ENCODE data around the gene HSD11B2.
A peak's percentile ranks its signal among the peaks of the same experiment; 100 is the strongest.

HSD11B2 gene

DNA sequence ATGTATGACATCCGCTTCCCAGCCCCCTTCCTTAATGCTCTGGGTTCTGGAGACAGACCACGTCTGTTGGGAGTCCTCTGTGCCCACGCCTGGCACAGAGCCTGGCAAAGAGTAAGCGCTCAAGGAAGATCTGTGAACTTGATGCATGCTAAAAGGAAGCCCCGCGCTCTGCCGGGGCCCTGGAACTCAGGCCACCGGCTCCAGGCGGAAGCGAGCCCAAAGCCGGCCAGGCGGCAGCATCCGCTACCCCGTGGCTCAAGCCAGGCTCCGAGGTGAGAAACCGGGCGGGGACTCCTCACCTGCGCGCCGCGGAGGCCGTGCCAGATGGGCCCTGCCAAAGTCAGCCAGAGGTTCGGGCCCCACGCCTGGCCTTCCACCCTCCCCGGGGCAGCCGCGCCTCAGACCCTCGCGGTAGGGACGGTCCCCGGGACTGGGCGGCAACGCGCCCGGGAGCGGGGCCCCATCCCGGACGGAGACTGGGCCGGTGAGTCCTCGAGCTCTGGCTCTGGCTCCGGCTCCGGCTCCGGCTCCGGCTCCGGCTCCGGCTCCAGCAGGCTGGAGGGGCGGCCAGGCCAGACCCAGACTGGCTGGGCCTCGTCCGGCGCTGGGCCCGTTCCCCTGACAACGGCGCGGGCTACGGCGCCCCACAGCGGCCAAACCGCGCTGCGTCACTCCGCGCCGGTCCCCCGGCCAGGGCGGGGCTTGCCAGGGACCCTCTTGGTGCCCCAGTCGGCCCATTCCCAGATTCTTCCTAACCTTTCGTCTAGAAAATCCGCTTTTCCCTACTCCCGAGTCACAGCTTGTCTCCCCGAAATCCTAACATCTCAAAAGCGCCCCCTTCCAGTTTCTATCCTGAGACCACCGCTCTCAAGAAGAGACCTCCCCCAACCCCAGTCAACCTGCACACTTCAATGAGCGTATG is 14.8 kb upstream of the HSD11B2 start, which contains the start of gene ZDHHC1:
Gene ZDHHC1 (minus strand): TSS at position 606 of the 922 bp plus-strand sequence. CDS start 8,702 bp downstream, outside the sequence.
- peak; percentile 81 for DNase-seq

DNA sequence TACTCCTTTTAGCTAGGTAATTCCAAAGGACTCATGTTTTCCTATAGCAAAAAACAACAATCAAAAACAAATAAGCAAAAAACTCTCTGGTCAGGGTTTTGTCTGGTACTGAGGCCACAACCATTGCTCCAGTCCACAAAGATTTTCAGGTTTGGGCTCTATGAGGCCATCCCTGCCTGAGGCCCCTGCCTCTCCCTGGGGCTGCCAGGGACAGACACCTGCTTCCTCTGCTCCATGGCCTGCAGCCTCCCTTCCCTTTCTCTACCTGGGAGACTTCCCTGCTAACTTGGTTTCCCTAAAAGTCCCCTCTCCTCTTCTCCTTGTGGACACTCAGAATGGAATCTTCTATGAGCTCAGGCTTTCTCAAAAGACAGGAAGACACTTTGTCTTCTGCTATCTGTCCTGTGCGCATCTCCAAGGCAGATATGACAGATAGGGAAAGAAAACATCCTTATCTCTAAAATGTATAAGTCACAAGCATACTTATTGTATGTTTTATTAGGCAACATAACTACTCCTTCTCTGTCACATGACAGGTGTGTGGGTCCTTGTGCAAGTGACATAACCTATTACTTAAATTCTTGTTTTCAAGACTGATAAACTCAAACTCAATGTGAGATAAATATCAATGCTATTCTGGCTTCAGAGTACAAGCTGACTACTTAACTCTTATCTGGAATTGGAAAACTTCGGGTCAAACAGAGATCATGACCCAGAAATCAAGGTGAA is 13.4 kb upstream of the HSD11B2 start:
- no peak for DNase-seq

DNA sequence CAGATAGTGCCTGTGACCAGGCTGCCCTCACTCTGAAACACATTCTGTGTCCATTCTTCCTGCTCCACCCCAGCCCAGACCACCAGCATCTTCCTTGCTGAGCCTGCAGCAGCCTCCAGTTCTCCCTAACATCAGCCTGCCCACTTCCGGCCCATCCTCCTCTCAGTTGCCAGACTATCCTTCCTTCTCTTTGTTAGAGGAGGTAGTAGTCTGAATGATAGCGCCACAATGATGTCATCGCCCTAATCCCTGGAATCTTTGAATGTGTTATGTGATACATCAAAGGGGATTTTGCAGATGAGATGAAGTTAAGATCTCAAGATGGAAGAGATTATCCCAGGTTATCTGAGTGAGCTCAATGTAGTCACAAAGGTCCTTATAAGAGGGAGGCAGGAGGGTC is 11.4 kb upstream of the HSD11B2 start:
- DNase-seq, result no peak

DNA sequence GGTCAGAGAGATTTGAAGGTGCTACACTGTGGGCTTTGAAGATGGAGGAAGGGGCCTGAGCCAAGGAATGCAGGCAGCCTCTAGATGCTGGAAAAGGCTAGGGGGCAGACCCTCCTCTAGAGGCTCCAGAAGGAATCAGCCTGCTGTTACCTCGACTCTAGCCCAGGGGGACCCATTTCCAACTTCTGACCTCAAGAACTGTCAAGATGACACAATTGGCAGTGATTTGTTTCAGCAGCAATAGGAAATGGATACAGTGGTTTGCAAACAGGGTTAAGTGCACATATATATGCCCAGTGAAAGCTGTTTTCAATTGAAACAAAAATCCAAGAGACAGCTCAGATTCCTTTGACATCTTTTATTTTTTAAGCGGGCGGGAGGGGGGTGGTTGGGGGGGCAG is 11.0 kb upstream of the HSD11B2 start:
- DNase-seq, result no peak

DNA sequence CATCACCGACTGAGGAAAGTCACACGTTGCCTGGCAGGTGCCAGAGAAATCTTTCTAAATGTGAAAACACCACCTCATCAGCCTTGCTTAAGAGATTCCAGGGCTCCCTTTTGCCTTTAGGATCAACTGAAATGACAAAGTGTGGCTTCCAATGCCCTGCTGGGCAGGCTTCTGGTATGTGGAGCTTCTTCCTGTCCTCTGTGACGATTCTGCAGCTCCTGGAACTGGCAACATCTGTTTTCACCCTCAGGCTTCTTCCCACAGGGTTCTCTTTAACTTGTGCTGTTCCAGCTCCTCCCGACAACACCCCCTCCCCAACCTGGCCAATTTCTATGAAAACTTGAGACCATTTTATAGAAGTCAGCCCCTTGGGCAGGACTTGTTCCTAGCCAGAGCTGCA is 9.9 kb upstream of the HSD11B2 start:
- no peak for DNase-seq

DNA sequence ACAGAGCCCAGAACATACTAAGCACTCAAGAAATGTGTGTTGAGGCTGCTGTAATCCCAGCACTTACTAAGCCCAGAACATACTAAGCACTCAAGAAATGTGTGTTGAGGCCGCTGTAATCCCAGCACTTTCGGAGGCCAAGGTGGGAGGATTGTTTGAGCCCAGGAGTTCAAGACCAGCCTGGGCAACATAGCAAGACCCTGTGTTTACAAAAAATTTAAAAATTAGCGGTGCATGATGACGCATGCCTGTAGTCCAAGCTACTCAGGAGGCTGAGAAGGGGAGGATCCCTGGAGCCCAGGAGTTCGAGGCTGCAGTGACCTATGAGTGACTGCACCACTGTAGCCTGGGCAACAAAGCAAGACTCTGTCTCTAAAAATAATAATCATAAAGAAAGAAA is 7.9 kb upstream of the HSD11B2 start:
- DNase-seq, result no peak

DNA sequence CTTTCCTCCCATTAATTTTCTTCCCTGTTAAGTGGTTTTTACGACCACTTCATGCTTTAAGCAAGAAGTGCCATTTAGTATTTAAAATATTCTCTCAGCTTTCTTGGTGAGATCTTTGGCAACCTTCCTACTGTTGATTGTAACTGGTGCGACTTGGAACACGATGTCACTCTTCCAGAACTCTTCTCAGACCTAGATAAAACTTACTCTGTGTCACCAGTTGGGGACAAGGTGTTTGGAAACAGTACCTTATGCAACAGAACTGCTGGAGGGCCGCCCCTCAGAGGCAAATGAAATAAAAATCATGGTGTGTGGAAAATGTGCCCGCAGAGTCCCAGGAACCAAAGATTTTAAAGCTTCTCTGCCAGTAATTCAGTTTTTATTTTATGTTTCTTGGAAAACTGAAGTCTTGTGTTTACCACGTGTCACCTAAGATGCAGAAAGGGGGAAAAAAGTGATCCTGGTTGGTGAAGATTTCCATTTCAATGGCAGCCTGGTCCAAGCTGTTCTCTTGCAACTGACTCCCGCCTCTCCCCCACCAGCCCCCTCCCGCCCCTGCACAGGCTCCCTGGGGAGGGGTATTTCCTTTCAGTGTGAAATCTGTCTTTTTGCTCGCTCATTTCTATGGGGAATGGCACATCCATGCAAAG is 7.2 kb upstream of the HSD11B2 start:
- DNase-seq, result no peak

DNA sequence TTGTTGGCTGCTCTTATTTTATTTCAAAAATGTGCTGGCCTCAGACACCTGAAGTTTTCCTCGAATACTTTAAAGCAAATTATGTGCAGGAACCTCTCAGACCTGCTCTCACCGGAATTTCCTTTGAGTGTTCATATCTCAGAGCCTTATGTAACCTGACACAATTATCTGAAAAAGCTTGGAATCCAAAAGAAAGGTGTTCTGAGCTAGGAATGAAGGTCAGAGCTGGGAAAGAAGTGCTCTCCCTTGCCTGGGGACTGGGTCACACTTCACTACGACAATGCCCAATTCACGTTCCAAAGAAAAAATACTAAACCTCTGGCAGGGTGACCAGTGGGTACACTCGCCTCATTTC is 6.7 kb upstream of the HSD11B2 start:
- DNase-seq, result no peak

DNA sequence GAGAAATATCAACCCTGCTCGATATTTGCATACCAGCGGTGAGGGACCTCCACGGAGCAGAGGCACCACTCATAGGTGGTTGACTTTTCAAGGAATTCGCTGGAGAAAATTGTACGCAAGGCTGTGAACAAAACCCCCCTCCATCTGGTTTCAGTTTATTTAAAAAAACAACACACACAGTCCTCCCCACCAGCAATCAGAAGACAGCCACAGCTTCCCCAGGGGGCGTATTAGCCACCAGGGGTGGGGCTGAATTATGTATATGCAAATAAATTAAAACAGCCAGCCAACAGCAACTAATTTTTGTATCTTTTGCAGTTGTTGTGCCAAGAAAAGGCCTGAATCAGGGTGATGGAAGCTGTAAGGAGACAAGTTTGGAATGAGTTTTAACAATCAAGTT is 5.9 kb upstream of the HSD11B2 start:
- no peak for DNase-seq

DNA sequence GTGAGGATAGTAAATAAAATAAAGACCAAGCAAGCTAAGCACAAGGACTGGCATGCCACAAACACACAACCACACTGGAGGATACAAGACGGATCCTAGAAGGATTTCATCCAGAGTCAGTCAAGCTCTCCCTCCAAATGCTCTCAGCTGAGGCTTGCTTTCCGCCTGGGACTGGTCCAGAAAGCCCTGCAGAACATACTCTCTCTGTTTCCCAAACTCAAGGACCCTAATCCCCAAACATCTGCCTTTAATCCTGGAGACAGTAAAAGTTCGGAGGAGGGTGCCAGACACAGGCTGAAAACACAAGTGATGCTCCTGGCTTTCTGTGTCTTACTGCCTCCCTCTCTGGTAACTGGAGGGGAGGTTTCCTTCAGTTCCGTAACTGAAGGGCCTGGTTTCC is 5.3 kb upstream of the HSD11B2 start:
- DNase-seq, result no peak

DNA sequence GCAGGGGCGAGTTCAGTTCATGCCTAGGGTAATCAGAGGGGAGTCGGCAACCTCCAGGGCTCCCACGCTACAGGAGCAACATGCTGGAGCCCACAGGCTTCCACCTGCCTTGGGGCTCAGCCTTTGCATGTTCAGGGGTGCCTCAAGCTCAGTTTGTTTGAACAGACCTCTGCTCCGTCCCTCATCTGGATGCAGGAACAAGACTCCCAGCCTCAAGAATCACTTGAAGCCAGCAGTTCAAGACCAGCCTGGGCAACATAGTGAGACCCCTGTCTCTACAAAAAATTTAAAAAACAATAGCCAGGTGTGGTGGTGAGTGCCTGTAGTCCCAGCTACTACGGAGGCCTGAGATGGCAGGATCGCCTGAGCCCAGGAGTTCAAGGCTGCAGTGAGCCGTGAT is 4.9 kb upstream of the HSD11B2 start:
- no peak for DNase-seq

DNA sequence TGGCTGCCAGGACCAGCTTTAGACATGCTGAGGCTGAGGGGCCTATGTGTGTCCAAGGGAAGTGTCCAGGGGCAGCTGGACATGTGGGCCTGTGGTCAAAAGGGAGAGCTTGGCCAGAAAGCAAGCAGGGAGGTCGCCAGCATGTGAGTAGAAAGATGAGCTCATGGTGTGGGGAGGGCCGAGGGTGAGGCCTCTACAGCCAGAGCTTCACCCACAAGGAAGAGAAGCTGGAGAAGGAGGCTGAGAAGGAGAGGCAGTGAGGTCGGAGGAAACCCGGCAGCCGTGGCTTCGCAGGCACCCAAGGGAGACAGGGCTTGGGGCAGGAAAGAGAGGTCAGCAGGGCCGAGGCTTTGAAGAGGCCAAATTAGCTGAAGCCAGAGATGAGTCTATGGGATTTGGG is 4.0 kb upstream of the HSD11B2 start:
- DNase-seq, result no peak

DNA sequence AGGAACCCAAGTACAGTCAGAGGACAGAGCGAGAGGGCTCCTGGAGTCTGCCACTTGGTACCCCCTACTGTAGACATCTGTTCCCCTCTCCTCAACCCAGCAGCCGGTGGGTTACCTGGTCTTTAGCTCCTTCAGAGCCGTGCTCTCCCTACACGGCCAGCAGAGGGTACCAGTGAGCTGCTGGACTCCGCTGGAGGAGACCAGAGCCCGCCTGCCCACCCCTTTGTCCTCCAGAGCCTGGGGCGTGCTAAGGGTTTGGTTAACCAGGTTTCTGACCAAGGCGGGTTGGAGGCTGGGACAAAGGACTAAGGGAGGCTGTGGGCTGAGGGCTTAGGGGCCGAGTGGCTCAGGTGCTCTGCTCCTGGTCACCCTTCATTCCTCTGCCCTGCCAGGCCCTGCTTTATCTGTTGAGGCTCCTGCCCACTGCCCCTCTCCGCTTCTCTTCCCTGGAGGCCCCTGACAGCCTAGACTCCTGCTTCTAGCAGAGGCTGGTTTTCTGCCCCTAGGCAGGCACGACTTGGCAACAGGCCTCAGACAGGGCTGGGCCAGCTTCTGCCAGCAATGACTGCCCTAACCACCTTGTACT is 2.7 kb upstream of the HSD11B2 start:
- DNase-seq, result peak; percentile 82

DNA sequence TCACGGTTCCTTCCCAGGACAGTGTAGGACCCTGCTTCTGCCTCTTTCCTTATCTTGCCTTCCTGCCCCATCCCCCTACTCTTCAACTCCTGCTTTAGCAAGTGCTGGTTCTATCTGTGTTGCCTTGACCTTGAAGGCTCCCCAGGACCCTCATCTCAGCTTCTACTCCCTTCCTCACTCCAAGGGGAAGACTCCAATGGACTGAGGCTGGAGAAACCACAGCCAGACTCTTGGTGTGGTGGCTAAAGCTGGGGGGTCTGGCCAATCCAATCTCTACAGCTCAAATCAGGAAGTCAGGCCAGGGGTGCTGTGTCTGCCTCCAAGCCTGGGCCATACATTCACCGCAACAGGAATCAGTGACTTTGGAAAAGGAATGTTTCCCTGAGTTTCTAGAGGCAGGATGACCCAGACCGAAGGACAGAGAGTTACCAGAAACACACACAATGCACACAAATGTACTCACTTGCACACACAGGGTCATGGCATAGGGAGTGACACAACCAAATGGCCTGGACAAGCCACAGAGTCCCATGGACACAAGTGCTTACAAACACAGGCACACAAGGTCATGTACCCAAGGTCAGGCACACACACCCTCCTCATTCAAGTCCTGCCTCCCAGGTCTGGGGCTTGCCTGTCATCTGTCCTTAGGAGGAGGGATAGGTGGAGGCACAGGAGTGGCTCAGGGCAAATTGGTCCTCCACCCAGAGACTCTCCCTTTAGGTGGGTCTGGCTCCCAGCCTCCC is 1.7 kb upstream of the HSD11B2 start:
- no peak for DNase-seq

DNA sequence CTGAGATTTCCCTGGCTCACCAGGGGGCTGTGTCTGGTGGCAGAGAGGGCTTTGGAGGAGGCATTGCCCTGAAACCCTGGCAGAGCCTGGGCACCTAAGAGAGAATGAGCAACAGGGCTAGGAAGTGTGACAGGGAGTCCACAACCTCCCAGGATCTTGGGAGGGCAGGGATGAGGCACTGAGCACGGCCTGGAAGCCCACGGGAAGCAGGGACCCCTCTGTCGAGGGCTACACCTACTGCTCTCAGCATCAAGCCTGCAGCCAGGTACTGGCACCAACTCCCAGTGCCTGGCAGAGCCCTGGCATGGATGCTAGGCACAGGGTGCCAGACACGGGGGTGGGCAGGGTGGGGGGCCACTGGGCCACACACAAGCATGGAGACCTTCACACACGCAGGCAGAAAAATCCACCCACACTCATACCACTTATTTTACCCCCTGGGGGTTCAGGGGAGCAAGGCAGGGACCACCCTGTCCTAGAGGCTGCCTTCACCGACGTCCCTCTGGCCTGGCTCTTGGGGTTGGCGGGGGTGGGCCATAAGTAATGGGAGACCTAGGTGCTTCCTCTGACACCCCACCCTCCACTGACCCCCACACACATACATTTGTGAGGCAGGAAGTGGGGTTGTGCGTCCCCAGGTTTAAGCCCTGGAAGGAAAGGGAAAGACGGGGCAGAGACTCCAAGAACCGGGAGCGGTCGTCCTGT is 970 bp upstream of the HSD11B2 start:
- DNase-seq, result no peak

DNA sequence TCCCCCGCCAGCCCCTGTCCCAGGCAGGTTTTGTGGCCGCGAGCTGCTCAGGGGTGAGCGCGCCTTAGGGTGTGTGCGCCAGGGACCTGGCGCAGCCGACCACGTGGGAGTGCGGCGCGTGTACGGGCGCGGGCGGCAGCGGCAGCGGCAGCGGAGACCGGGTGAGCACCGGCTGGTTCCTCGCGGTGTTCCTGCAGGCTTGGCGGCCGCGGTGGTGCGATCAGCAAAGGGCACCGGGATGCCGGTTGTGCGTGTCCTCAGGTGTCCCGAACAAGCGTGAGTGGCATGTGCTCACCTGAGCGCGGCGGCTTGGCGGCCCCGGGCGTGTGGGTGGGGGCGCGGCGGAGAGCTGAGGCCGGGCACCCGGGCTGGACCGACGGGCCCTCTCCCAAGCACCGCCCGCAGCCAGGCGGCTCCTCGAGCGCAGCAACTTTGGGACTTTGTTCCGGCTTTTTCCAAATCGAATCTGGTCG is 381 bp upstream of the HSD11B2 start:
- peak; percentile 69 for DNase-seq

DNA sequence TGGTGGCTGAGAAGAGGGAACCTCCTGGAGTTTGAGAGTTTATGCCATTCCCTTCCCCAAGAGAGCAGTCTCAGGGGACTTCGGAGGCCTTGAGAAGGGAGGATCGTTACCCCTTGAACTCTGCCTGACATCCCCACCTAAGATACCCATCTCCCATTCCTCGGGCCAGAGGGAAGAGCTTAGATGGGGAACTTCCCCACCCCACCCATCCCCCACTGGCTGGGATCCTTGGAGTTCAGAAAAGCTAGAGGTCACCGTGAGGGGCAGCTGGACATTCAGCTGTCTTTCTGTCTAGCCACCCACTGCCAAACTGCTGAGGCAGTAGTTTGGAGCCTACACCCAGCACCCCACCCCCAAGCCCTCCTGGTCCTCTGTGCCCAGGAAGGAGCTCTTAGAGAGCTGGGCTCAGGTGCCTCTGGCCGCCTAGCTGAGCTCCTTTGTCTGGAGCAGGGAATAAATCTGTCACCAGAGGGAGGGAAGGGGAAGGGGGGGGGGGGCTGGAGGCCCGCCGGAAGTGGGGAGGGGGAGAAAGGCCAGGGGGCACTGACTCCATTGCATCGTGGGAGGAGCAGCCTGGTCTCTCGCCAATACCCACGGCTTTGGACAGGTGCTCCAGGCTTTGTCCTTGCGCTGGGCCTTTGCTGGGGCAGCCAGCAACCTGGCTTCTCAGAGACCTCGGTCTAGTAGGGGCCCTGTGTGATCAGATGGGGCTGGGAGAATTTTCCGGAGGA is 1.0 kb downstream of the HSD11B2 start:
- DNase-seq, result no peak

DNA sequence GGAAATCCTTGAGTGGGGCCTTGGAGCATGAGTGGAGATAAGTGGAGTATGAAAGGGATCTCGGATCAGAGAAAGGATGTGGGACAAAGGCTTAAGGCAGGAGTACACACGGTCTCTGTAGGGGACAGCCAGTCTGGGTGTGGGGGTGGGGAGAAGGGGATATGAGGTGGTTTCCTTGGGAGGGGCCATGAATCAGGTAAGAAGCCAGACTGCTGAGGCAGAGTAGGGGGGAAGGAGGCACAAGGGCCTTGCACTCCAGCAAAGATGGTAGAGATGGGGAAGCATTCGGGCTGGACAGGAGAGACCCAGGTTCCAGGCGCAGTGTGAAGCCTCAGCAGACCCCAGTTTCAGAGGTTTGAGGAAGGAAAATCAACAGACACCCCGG is 1.6 kb downstream of the HSD11B2 start:
- no peak for DNase-seq

DNA sequence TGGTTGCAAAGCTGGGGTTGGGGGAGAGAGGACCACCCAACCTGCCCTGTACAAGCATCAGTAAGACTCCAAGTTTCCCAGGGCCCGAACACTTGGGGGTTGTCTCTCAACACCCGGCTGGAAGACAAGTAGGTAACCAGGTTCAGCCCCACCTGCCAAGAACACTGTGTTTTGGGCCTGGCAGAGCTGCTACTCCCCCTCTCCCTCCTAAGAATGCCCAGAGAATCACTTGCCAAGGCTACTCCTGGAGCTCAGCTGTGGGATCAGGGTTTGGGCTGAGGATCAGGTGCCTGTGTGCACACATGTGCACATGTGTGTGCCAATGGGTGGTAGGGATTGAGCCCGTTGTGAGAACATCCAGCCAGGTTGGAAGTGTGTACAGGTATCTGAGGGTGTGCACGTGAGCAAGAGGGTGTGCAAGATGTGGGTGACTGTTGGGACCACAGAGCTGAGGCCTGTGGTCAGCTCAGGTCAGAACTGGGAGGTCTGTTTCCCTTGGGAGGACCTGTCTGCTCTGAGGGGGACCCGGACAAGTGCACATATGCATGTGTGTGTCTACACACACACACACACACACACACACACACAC is 2.3 kb downstream of the HSD11B2 start:
- no peak for DNase-seq

DNA sequence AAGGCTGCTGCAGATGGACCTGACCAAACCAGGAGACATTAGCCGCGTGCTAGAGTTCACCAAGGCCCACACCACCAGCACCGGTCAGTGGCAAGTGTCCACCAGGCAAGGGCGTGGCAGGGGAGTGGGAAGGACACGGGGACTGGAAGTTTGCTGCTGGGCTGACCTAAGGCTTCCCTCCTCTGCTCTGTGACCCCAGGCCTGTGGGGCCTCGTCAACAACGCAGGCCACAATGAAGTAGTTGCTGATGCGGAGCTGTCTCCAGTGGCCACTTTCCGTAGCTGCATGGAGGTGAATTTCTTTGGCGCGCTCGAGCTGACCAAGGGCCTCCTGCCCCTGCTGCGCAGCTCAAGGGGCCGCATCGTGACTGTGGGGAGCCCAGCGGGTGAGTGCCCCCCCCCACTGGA is 4.8 kb downstream of the HSD11B2 start:
- no peak for DNase-seq
